ENCODE results near the gene SKAP2. TPM values are rescaled to one million over a fixed set of nuclear protein-coding genes. Genes with fewer than 3 reads are reported as not detected.

Gene SKAP2
- total RNA-seq, 1 donor from 2014 or later = 50.8 TPM

GRCh38 chr7:26662646-26663045, 201.7 kb downstream of the SKAP2 start:
- no peaks in the 10 kb centered on the region for H3K9me3 Mint-ChIP-seq
- TF ChIP-seq, protein P1, sequence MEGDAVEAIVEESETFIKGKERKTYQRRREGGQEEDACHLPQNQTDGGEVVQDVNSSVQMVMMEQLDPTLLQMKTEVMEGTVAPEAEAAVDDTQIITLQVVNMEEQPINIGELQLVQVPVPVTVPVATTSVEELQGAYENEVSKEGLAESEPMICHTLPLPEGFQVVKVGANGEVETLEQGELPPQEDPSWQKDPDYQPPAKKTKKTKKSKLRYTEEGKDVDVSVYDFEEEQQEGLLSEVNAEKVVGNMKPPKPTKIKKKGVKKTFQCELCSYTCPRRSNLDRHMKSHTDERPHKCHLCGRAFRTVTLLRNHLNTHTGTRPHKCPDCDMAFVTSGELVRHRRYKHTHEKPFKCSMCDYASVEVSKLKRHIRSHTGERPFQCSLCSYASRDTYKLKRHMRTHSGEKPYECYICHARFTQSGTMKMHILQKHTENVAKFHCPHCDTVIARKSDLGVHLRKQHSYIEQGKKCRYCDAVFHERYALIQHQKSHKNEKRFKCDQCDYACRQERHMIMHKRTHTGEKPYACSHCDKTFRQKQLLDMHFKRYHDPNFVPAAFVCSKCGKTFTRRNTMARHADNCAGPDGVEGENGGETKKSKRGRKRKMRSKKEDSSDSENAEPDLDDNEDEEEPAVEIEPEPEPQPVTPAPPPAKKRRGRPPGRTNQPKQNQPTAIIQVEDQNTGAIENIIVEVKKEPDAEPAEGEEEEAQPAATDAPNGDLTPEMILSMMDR (IDR thresholded peaks at IDR 0.05; ENCODE audit: unreplicated experiment) = no peak
- H3K4me3 Mint-ChIP-seq = no peak overlapping the region
- no peaks in the 10 kb centered on the region for H3K27me3 Mint-ChIP-seq (ENCODE audit: low read depth)
- no peaks in the 10 kb centered on the region for H3K36me3 Mint-ChIP-seq
- H3K4me1 Mint-ChIP-seq = peaks cover 86% of the 10 kb centered on the region
- DNase-seq (ENCODE audit: low spot score in 2 of 2, unreplicated experiment in 2 of 2) = no peak
- H3K27ac Mint-ChIP-seq = peak overlapping the region; percentile 98

- Mint-ChIP-seq H3K27ac (peak overlapping the region; percentile 51), H3K27me3 (ENCODE audit: low read depth) (no peaks in the 10 kb centered on the region), H3K4me3 (no peak overlapping the region), H3K9me3 (no peaks in the 10 kb centered on the region), H3K4me1 (peaks cover 87% of the 10 kb centered on the region), H3K36me3 (no peaks in the 10 kb centered on the region)
- TF ChIP-seq, protein P1 (IDR thresholded peaks at IDR 0.05; ENCODE audit: unreplicated experiment) = no peak
- no peak for DNase-seq (ENCODE audit: low spot score in 2 of 2, unreplicated experiment in 2 of 2)
Measured at GRCh38 chr7:26659121-26659520, 205.3 kb downstream of the SKAP2 start.

DNA sequence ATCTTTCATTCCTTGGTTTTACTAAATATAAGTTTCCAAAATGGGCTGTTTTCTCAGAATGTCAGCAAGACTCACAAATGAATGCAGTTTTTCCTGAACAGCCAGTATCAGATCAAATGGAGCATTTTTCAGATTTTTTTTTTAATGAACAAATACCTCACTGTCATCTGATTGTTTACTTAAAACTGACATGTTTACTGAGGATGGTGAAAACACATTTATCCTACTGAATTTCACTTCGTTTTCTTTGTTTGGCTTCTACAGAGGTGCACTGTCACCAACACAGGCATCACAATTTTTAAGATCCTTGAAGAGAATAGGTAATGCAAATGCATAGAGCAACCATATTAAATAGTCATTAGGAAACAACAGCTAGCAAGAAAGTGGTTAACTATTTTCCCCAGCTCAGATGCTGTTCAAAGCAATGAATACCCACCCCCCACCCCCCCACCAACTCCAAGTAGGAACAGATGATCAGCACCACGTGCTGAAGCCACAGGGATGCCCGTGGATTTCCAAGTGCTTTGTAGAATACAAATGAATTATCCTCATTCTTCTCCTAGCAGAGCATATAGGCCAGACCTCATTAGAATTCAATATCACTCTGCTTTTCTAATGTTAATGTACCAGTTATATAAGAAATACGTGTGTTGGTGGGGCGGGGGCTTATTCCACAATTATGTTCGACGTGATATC, 205.9 kb downstream of the SKAP2 start:
- peak overlapping the region; percentile 60 for H3K27ac Mint-ChIP-seq
- TF ChIP-seq, protein P1 (IDR thresholded peaks at IDR 0.05; ENCODE audit: unreplicated experiment) = no peak
- DNase-seq (ENCODE audit: low spot score in 2 of 2, unreplicated experiment in 2 of 2) = no peak
- H3K4me1 Mint-ChIP-seq = peaks cover 87% of the 10 kb centered on the region
- no peaks in the 10 kb centered on the region for H3K27me3 Mint-ChIP-seq (ENCODE audit: low read depth)
- no peaks in the 10 kb centered on the region for H3K36me3 Mint-ChIP-seq
- H3K9me3 Mint-ChIP-seq = no peaks in the 10 kb centered on the region
- H3K4me3 Mint-ChIP-seq = no peak overlapping the region

DNA sequence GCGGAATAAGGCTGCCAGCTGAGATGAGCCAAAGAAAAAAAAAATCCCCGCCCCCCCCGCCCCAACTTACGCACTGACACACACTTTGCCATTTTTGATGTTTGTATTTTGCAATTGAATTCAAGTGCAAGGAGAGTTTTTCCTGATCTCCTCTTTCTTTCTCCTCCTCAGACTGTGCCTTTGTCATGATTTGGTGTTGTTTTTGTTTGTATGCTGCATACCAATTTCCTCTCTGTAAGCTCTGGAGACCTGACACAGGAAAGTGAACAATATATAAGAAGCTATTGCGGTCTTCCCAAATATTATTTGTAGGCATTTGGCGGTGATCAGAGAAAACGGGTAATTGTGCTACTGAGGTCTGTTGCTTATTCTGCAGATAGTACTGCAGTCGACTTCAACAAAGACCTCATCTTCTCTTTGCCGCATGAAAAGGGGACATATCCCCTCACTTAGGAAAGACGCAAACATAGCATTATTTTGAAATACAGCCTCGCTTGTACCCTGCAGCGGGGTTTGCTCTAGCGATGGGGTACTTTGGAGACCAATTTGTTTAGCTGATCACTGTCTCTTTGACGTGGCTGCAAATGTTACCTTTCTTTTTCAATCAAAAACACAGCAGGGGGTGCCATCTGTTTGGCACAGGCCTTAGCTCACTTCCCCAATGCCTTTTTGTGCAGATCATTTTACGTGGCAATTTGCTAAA, 206.6 kb downstream of the SKAP2 start:
- H3K9me3 Mint-ChIP-seq = no peaks in the 10 kb centered on the region
- no peaks in the 10 kb centered on the region for H3K27me3 Mint-ChIP-seq (ENCODE audit: low read depth)
- H3K4me3 Mint-ChIP-seq = no peak overlapping the region
- H3K36me3 Mint-ChIP-seq = no peaks in the 10 kb centered on the region
- TF ChIP-seq, protein P1 (IDR thresholded peaks at IDR 0.05; ENCODE audit: unreplicated experiment) = no peak
- peak overlapping the region; percentile 60 for H3K27ac Mint-ChIP-seq
- peaks cover 87% of the 10 kb centered on the region for H3K4me1 Mint-ChIP-seq
- no peak for DNase-seq (ENCODE audit: low spot score in 2 of 2, unreplicated experiment in 2 of 2)

DNA sequence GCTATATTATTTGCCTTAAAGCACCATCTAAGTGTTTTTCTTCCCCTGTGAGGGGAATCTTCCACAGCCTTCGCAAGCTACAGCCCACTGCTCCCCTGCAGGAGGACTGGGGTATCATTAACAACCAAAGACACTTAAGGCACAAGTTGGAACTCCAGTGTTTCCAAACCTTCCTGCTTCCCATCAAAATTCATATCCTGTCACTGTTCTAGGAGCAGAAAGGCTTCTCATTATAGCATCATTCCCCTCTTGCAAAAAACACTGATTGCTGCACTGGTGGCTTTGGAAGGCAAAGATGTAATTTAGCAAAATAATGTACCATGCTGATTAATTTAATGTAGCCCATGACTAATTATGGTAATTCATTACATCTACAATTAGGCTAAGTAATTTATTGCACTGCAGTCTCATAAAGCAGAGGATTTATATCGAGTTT, 207.2 kb downstream of the SKAP2 start:
- Mint-ChIP-seq H3K9me3 (no peaks in the 10 kb centered on the region), H3K27me3 (ENCODE audit: low read depth) (no peaks in the 10 kb centered on the region), H3K27ac (peak overlapping the region; percentile 78), H3K36me3 (no peaks in the 10 kb centered on the region), H3K4me1 (peaks cover 87% of the 10 kb centered on the region), H3K4me3 (no peak overlapping the region)
- DNase-seq (ENCODE audit: low spot score in 2 of 2, unreplicated experiment in 2 of 2) = no peak
- TF ChIP-seq, protein P1 (IDR thresholded peaks at IDR 0.05; ENCODE audit: unreplicated experiment) = no peak

Data from mesothelial cell of epicardium (in vitro differentiated cells).